Astrocyte of the spinal cord (primary cell): ENCODE data around the gene GLTP.

Experiments used
- DNase-seq: peaks from one replicate; pipeline ENCODE4 v3.0.0; 2011; ENCODE audit warnings: low read depth, low spot score
- H3K4me3 ChIP-seq: 2 replicates; pipeline ENCODE4 v1.5.1; 2011; ENCODE audit warnings: low read depth, mild to moderate bottlenecking, low read length, moderate library complexity
- in situ Hi-C: cut with HindIII; loops from 2 replicates; pipeline ENCODE4 v1.10.0; 2017; ENCODE audit warnings: low sequenced_read_pairs
- TF ChIP-seq, protein P1 (sequence below): IDR thresholded peaks from 2 replicates; pipeline ENCODE4 v1.5.1; 2012; ENCODE audit warnings: low read depth, mild to moderate bottlenecking, low read length, inconsistent platforms

The GLTP gene

DNA sequence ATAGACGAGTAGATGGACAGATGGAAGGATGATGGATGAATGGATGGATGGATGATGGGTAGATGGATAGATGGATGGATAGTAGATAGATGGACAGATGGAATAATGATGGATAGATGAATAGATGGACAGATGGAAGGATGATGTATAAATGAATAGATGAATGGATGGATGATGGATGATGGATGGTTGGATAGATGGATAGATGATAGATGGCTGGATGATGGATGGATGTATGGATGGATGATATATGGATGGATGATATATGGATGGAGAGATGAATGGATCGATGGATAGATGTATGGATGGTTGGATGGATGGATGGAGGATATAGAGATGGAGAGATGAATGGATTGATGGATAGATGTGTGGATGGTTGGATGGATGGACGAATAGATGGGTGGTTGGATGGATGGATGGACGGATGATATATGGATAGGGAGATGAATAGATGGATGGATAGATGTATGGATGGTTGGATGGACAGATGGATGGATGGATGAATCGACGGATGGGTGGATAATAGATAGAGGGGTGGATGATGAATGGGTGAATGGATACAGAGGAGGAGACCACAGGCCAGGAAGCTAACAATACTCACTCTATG, 66.4 kb downstream of the GLTP start:
- H3K4me3 ChIP-seq = no peak overlapping the region
- TF ChIP-seq, protein P1, sequence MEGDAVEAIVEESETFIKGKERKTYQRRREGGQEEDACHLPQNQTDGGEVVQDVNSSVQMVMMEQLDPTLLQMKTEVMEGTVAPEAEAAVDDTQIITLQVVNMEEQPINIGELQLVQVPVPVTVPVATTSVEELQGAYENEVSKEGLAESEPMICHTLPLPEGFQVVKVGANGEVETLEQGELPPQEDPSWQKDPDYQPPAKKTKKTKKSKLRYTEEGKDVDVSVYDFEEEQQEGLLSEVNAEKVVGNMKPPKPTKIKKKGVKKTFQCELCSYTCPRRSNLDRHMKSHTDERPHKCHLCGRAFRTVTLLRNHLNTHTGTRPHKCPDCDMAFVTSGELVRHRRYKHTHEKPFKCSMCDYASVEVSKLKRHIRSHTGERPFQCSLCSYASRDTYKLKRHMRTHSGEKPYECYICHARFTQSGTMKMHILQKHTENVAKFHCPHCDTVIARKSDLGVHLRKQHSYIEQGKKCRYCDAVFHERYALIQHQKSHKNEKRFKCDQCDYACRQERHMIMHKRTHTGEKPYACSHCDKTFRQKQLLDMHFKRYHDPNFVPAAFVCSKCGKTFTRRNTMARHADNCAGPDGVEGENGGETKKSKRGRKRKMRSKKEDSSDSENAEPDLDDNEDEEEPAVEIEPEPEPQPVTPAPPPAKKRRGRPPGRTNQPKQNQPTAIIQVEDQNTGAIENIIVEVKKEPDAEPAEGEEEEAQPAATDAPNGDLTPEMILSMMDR = no peak
- no peak for DNase-seq
- in situ Hi-C loops = no loop called here

DNA sequence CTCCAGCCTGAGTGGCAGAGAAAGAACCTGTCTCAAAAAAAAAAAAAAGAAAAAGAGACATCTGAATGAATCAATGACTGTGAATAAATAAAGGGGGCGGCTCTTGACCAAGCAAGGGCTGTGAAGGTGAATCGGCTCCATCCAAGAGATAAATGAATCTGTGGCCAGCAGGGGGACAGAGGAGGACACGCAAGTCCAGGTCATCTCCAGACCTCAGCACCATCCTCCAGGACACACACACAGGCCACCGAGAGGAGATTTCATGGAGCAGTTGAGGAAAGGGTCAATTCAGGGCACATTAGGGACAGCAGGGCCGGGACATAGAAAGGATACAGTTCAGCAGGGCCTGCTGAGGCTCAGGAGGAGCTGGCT, 68.7 kb downstream of the GLTP start:
- in situ Hi-C loops = no loop called here
- H3K4me3 ChIP-seq = no peak overlapping the region
- TF ChIP-seq, protein P1 = no peak
- DNase-seq = no peak

DNA sequence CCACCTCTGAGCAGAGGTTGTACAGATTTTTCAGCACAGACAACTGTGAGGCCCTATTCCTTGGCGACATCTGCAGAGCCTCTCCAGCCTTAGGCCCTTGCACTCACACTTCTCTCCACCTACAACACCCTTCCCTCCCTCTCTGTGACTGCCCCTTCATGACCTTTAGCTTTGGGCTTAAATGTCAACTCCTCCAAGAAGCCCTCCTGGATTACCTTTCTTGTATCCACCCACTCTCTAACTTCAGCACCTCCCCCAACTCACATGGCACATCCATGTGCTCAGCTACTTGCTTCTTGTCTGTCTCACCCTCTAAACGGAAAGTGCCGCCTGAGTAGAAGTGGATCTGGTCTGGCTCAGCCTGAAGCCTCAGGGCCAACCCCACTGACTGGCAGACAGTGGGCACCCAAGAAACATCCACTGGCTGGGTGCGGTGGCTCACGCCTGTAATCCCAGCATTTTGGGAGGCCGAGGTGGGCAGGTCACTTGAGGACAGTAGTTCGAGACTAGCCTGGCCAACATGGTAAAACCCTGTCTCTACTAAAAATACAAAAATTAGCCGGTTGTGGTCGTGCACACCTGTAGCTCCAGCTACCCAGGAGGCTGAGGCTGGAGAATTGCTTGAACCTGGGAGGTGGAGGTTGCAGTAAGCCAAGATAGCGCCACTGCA, 69.3 kb downstream of the GLTP start:
- in situ Hi-C loops = no loop called here
- TF ChIP-seq, protein P1 = no peak
- H3K4me3 ChIP-seq = no peak overlapping the region
- no peak for DNase-seq

DNA sequence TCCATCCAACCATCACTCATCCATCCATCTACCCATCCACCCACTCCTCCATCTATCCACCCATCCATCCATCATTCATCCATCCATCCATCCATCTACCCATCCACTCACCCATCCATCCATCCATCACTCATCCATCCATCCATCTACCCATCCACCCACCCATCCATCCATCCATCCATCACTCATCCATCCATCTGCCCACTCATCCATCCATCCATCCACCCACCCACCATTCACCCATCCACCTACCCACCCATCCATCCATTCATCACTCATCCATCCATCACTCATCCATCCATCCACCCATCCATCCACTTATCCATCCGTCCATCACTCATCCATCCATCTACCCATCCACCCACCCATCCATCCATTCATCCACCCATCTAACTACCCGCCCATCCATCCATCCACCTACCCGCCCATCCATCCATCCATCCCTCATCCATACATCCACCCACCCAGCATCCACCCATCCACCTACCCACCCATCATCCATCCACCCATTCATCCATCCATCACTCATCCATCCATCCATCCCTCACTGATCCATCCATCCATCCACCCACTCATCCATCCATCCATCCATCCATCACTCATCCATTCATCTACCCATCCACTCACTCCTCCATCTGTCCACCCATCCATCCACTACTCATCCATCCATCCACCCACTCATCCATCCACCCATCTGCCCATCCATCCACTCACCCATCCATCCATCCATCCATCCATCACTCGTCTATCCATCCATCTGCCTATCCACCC, 71.3 kb downstream of the GLTP start:
- no peak overlapping the region for H3K4me3 ChIP-seq
- TF ChIP-seq, protein P1 = no peak
- no peak for DNase-seq
- in situ Hi-C loops = no loop called here

DNA sequence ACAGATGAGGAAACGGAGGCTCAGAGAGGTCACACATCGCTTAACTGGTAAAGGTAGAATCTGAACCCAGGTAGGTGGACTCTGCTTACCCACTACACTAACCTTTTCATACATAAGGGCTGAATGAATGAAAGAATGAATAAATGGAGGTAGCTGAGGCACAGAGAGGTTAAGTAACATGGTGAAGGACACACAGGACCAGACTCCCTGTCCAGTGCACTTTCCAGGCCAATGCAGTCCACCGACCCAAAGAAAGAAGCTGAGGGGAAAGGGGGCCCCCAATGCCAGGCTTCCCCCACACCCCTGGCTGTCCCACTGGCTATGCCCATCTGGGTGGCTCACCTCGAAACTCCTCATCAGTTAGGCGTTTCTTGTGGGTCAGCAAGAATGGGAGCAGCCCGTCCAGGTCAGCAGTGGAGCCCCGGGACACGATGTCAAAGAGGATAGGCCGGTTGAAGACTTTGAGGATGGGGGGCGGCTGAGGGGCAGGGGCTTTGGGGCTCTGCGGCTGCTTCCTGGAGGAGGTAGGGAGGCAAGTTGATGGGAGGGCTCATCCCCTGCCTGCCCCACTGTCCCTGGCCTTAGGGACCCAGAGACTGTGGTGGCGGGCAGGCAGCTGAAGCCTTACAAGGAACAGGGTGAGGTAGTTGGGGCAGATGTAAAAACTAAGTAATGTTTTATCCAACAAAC, 72.2 kb downstream of the GLTP start:
- no peak overlapping the region for H3K4me3 ChIP-seq
- TF ChIP-seq, protein P1 = no peak
- in situ Hi-C loops = no loop called here
- DNase-seq = no peak

DNA sequence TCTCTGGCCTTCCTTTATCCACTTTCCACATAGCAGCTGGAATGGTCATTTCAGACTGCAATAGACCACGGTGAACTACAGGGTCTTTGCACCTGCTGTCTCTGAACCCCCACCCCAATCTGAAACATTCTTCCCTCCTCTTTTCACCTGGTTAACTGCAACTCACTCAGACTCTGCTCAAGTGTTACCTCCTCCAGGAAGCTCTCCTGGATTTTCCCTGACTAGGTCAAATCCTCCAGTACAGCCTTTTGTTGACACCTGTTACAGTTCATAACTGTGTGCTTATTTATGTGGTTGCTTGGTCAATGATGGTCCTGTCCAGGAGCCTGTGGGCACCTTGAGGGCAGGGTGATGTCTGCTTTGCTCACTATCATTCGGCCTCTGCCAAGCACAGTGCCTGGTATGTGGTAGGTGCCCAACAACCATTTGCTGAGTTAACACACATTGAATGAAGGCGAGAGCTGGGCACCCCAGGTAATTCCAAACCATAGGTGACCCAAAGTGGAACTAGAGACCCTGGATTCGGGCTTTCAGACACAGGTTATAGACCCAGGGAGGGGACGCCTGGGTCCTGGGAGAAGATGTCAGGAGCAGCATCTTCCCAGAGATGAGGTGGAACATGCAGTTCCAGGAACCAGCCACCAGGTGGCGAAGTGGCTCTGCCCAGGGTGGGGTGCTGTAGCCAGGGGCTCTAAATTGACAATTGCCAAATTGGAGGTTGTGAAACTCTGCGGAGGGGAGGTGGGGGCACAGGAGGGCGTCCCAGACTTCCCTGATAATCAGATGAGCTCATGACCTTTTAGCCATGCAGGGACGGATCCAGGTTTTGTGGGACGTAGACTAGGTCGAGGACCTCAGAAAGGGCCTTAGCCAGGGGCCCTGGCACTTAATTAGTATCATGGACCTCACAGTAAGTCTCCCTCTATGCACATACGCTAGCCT, 75.2 kb downstream of the GLTP start:
- no peak overlapping the region for H3K4me3 ChIP-seq
- DNase-seq = peak; percentile 37
- TF ChIP-seq, protein P1 = peak; percentile 97
- in situ Hi-C loops = no loop called here
